SH-SY5Y (cell line): Measurements from ENCODE around the gene MRAS.

Experiments used
- GATA2 ChIP-seq: IDR thresholded peaks from 2 replicates; pipeline ENCODE4 v1.6.1; 2011; ENCODE audit warnings: mild to moderate bottlenecking, low read depth, low read length
- GATA3 ChIP-seq: IDR thresholded peaks from 2 replicates; pipeline ENCODE4 v1.6.1; 2011; ENCODE audit warnings: low read depth, mild to moderate bottlenecking, low read length, moderate library complexity

DNA sequence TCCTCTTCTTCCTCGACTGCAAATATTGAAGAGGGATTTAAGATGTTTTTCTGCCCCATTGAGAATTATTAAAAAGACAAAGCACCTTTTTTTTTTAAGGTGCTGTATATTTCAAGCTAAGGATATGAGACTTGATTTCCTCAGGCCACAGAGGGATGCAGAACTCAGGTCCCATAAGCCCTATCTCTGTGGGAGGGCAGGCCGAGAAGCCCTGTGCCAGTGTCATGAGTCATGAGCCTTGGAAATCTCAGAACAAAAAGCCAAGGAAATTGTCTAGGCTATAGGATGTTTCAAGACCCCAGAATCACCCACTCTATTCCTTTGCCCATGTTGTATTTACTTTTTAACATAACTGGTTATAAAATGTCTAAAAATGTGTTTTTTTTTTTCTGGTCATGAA is 93.4 kb downstream of the MRAS start:
- TF ChIP-seq GATA2 (no peak), GATA3 (no peak)
